Suprapubic skin (tissue), 4 donors: ENCODE measurements around the gene RSF1.
"Not testable (repeated sequence)": the region's sequence is repeated elsewhere in the genome, so short reads cannot be mapped to it uniquely, and the experiment has no call there.

ENCODE experiments used
- CTCF ChIP-seq, 2 donors: fragments of 200-600 bp in 1 of 2; fragments of 450-650 bp in 1 of 2; sonication (generic) in 1 of 2; IDR thresholded peaks; one replicate each; pipeline ENCODE4 v1.5.1; 2016 to 2019; ENCODE audit warnings: antibody characterized with exemption in 2 of 2, mild to moderate bottlenecking in 1 of 2, moderate library complexity in 1 of 2
- EP300 ChIP-seq: sonication (generic); formaldehyde crosslinking; IDR thresholded peaks from one replicate; pipeline ENCODE4 v1.6.1; 2017; ENCODE audit warnings: antibody characterized with exemption
- POLR2A ChIP-seq, 2 donors: fragments of 450-650 bp; IDR thresholded peaks; one replicate each; pipeline ENCODE4 v1.6.1; 2017; ENCODE audit warnings: antibody characterized with exemption in 2 of 2, mild to moderate bottlenecking in 2 of 2, moderate library complexity in 2 of 2
- POLR2AphosphoS5 ChIP-seq, 3 donors: sonication (generic); formaldehyde crosslinking; IDR thresholded peaks; one replicate each; pipeline ENCODE4 v1.6.1; 2017; ENCODE audit warnings: antibody characterized with exemption in 3 of 3

DNA sequence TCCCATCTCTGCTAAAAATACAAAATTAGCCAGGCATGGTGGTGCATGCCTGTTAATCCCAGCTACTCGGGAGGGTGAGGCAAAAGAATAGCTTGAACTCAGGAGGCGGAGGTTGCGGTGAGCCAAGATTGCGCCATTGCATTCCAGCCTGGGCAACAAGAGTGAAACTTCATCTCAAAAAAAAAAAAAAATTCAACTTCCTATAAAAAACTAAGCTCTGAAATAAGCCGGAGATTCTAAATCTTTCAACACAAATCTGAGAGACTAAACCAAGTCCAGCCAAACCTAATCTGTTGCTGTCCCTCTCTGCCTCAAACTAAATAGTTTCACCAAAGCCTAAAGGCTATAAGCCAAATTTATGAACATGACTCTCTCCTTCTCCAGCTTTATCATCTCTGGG, 186.6 kb downstream of the RSF1 start:
- TF ChIP-seq POLR2AphosphoS5 (IDR thresholded peaks at IDR 0.05); CTCF (IDR thresholded peaks at IDR 0.05); POLR2A (IDR thresholded peaks at IDR 0.05); EP300: not testable (repeated sequence)
